Ovary (tissue), 9 donors: ENCODE data around the gene MT1G. TPM values are rescaled to one million over a fixed set of nuclear protein-coding genes. Genes with fewer than 3 reads are reported as not detected.
"Not testable (repeated sequence)": the region's sequence is repeated elsewhere in the genome, so short reads cannot be mapped to it uniquely, and the experiment has no call there.

Source experiments
- DNase-seq, 5 donors: peaks; one replicate each; pipeline ENCODE4 v3.0.0-alpha.2; 2019 to 2020
- H3K27ac ChIP-seq, 2 donors: fragments of 200-600 bp; one replicate each; pipeline versions ENCODE4 v1.5.1 to v1.8.0; 2019 to 2022
- H3K27me3 ChIP-seq: fragments of 200-600 bp; one replicate; pipeline ENCODE4 v1.8.0; 2022
- H3K36me3 ChIP-seq: fragments of 200-600 bp; sonication (generic); one replicate; pipeline ENCODE4 v1.5.1; 2019
- H3K4me1 ChIP-seq: one replicate; pipeline ENCODE4 v1.8.1; 2013; ENCODE audit warnings: mild to moderate bottlenecking, moderate library complexity; ENCODE audit not compliant: insufficient read depth
- H3K4me3 ChIP-seq: fragments of 200-600 bp; sonication (generic); one replicate; pipeline ENCODE4 v1.5.1; 2017
- H3K9me3 ChIP-seq, 2 donors: fragments of 200-600 bp in 1 of 2; sonication (generic) in 1 of 2; one replicate each; pipeline versions ENCODE4 v1.5.1 to v1.8.1; 2013 to 2019; ENCODE audit warnings: mild to moderate bottlenecking in 1 of 2, moderate library complexity in 1 of 2
- CTCF ChIP-seq, 3 donors: fragments of 450-650 bp in 2 of 3; fragments of 200-600 bp in 1 of 3; IDR thresholded peaks; one replicate each; pipeline versions ENCODE4 v1.5.1 to v1.8.0; 2016 to 2022; ENCODE audit warnings: antibody characterized with exemption in 3 of 3, mild to moderate bottlenecking in 1 of 3
- EP300 ChIP-seq: sonication (generic); formaldehyde crosslinking; IDR thresholded peaks from one replicate; pipeline ENCODE4 v1.6.1; 2017; ENCODE audit warnings: antibody characterized with exemption
- POLR2A ChIP-seq: fragments of 450-650 bp; IDR thresholded peaks from one replicate; pipeline ENCODE4 v1.6.1; 2017; ENCODE audit warnings: antibody characterized with exemption, mild to moderate bottlenecking, moderate library complexity
- WGBS, 3 donors: extraction: QIAGEN DNeasy Blood & Tissue Kit in 1 of 3; methylation state at CpG; one replicate each; pipeline versions ENCODE4 v1.1.5 to v1.1.7; 2013 to 2017; 5-methylcytosine and 5-hydroxymethylcytosine counted together
- intact Hi-C, 4 donors: fragments of 100-400 bp; cut with DNase I; formaldehyde crosslinking; loops; one replicate each; pipeline versions ENCODE4 v1.11.0 to v1.15.1; 2022 to 2023
- polyA plus RNA-seq, 2 donors: library from polyadenylated mRNA; stranded (reverse); fragments of 200-250 nt in 1 of 2; fragments of 350-450 nt in 1 of 2; fragmentation: Illumina TruSeq in 1 of 2; extraction: RNeasy Lipid Tissue Mini Kit (QIAGEN cat#74804) in 1 of 2; gene quantifications; one replicate each; pipeline ENCODE4 v1.2.3, GENCODE V29; 2013 to 2014
- total RNA-seq, 7 donors: library from RNA; depleted of rRNA in 2 of 7; stranded (reverse); fragments of >200 nt in 2 of 7; fragmentation: NEBNext Ultra II Directional in 3 of 7; extraction: Animal tissue kit (Norgen Biotek cat#: 25700) in 3 of 7; gene quantifications; one replicate each; pipeline versions ENCODE4 v1.1.0 to v1.2.4, GENCODE V29; 2016 to 2023
- donor health status: DM: no; HTN: no; CAD: no; lungs with moderate emphysema.
- donor health status: DM: no; HTN: no; CAD: no.
- donor health status: Bipolar disorder and iron deficiency.
- donor health status: DM: yes; HTN: yes; CAD: no.
- donor health status: DM: no; HTN: no; CAD: no.
- donor health status: DM: yes; HTN: yes; CAD: no.

Gene MT1G
- total and polyA plus RNA-seq, 9 donors = 1.00 to 6.9 (median 3.9) TPM; not detected in 3

- H3K36me3 ChIP-seq = no peaks in the 10 kb centered on the region
- WGBS, 3 donors = 6 to 10% (median 8%) methylated on average over 32 of the region's 32 CpGs
- H3K27me3 ChIP-seq = no peaks in the 10 kb centered on the region
- no peak for TF ChIP-seq POLR2A
- H3K4me3 ChIP-seq = no peak overlapping the region
- no peak for DNase-seq
- H3K4me1 ChIP-seq = no peaks in the 10 kb centered on the region
- no peaks in the 10 kb centered on the region for H3K9me3 ChIP-seq
- intact Hi-C loops = loop anchor here in 1 of 4 donors (10.0 kb wide), 1 partner anchor 51 kb away; the partner anchor contains the start of gene MT1E
- H3K27ac ChIP-seq = no peak overlapping the region
Measured at GRCh38 chr16:56675685-56676210, 7.9 kb upstream of the MT1G start.

- H3K27ac ChIP-seq, H3K36me3 ChIP-seq, H3K4me3 ChIP-seq, H3K4me1 ChIP-seq, H3K9me3 ChIP-seq, H3K27me3 ChIP-seq, DNase-seq: not testable (repeated sequence)
- intact Hi-C loops = loop anchor here in 1 of 4 donors (10.0 kb wide), 1 partner anchor 50 kb away; the partner anchor contains the start of gene MT1E
- WGBS, 3 donors = 88 to 96% (median 92%) methylated on average over 6 of the region's 6 CpGs
Measured at GRCh38 chr16:56674570-56674969, 6.7 kb upstream of the MT1G start.

GRCh38 chr16:56673921-56674320, 6.1 kb upstream of the MT1G start:
- DNase-seq = no peak
- Histone ChIP-seq H3K36me3 (no peaks in the 10 kb centered on the region), H3K4me1 (no peaks in the 10 kb centered on the region), H3K4me3 (no peak overlapping the region), H3K27me3 (no peaks in the 10 kb centered on the region), H3K9me3 (no peaks in the 10 kb centered on the region), H3K27ac (no peak overlapping the region)
- 40 to 48% (median 42%) methylated on average over 12 of the region's 12 CpGs for WGBS, 3 donors
- TF ChIP-seq POLR2A (no peak), CTCF (IDR thresholded peaks at IDR 0.05) (peak in 1 of 3 donors; percentile 23), EP300 (no peak)
- intact Hi-C loops = loop anchor here in 1 of 4 donors (10.0 kb wide), 1 partner anchor 49 kb away; the partner anchor contains the start of gene MT1E

- H3K27ac ChIP-seq = no peak overlapping the region
- H3K27me3 ChIP-seq = no peaks in the 10 kb centered on the region
- DNase-seq = no peak
Measured at GRCh38 chr16:56672761-56673536, 5.1 kb upstream of the MT1G start.

GRCh38 chr16:56672171-56672570, 4.3 kb upstream of the MT1G start:
- H3K4me1 ChIP-seq, DNase-seq, H3K27ac ChIP-seq, H3K9me3 ChIP-seq, H3K36me3 ChIP-seq, H3K4me3 ChIP-seq, H3K27me3 ChIP-seq: not testable (repeated sequence)
- 70 to 84% (median 84%) methylated on average over 3 of the region's 3 CpGs for WGBS, 3 donors
- intact Hi-C loops = loop anchor here in 1 of 4 donors (10.0 kb wide), 1 partner anchor 47 kb away; the partner anchor contains the start of gene MT1E

More at GRCh38 chr16:56672761-56673536, 5.1 kb upstream of the MT1G start:
- no peak overlapping the region for H3K4me3 ChIP-seq
- no peaks in the 10 kb centered on the region for H3K36me3 ChIP-seq
- intact Hi-C loops = loop anchor here in 1 of 4 donors (10.0 kb wide), 1 partner anchor 48 kb away; the partner anchor contains the start of gene MT1E
- no peaks in the 10 kb centered on the region for H3K4me1 ChIP-seq
- TF ChIP-seq EP300 (no peak), CTCF (IDR thresholded peaks at IDR 0.05) (no peak), POLR2A (no peak)
- H3K9me3 ChIP-seq = no peaks in the 10 kb centered on the region
- WGBS, 3 donors = 83 to 90% (median 87%) methylated on average over 11 of the region's 11 CpGs

- not testable (repeated sequence) for H3K9me3 ChIP-seq, H3K27ac ChIP-seq, H3K36me3 ChIP-seq, H3K4me3 ChIP-seq, DNase-seq, H3K27me3 ChIP-seq, H3K4me1 ChIP-seq
- intact Hi-C loops = loop anchor here in 1 of 4 donors (10.0 kb wide), 1 partner anchor 47 kb away; the partner anchor contains the start of gene MT1E
- 20 to 36% (median 32%) methylated on average over 2 of the region's 2 CpGs for WGBS, 3 donors
Measured at GRCh38 chr16:56671691-56672090, 3.8 kb upstream of the MT1G start.
